ENCODE data around the gene KIAA0753.

- TF ChIP-seq POLR2A (IDR thresholded peaks at IDR 0.05) (no peak), CTCF (IDR thresholded peaks at IDR 0.05) (no peak)
Measured at GRCh38 chr17:6684881-6685767, 44.6 kb upstream of the KIAA0753 start.
